Activated effector memory CD4-positive, alpha-beta T cell treated with Interleukin-2 at 50 U/mL for 16 hours (primary cell): Measurements from ENCODE around the gene PEX10.

ENCODE experiments used
- DNase-seq: peaks from one replicate; pipeline ENCODE4 v3.0.0-alpha.2; 2020

PEX10 gene

DNA sequence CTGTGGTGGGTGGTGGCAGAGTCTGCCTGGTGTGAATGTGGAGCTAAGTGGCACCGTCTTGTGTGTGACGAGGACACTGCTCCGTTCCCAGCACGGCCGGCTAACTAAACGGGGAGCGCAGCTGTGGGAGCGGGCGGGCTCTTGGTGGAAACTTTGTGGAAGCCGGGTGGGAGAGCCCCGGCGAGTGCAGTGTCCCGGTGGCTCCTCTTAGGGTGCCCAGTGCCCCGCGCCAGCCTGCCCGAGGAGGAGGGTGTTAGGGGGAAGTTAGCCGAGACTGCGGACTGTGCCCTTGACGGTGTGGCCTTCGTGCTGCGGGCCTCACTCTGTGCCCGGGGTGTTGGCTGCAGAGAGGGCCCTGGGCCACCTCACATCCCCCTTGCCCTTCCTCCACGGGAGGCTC, 9.9 kb downstream of the PEX10 start:
- no peak for DNase-seq

DNA sequence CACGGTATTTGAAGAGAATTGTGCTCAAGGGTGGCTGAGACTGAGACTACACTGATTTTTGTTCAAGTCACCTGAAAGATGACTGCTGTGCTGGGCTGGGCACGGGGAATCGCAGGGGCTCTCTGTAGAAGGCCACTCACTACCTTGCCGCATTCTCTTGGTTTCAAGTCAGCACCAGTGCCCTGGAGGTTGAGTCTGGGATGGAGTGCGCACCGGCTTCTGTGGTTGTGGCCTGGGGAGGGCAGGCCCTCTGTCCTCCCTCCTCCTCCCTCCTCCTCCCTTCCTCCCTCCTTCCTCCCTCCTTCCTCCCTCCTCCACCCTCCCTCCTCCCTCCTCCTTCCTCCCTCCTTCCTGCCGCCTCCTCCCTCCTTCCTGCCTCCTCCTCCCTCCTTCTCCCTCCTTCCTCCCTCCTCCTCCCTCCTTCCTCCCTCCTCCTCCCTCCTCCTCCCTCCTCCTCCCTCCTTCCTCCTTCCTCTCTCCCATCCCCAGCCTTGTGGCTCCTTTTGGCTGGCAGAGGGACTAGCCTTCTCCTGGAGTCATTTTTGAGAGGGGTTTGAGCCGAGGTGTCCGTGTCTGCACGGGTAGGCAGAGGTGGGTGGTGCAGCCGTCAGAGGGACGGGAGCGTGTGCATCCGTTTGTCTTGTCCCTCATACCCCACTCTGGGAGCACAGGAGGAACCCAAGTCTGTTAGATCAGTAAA, 11.3 kb downstream of the PEX10 start:
- no peak for DNase-seq

DNA sequence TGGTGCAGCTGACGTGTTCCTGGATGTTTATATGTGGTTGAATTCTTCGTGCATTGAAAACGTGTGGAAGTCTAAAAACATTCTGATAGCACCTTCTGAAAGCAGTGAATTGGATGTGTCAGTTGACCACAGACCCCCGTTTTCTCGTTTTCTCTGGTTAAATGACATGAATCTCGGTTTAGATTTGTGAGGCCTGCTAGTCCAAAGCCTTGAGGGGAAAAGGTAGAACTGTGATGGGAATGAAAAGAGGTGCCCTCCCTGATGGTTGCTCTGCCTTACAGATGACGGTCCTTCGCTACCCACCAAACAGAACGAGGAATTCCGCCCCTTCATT, 11.8 kb downstream of the PEX10 start:
- DNase-seq: no peak

DNA sequence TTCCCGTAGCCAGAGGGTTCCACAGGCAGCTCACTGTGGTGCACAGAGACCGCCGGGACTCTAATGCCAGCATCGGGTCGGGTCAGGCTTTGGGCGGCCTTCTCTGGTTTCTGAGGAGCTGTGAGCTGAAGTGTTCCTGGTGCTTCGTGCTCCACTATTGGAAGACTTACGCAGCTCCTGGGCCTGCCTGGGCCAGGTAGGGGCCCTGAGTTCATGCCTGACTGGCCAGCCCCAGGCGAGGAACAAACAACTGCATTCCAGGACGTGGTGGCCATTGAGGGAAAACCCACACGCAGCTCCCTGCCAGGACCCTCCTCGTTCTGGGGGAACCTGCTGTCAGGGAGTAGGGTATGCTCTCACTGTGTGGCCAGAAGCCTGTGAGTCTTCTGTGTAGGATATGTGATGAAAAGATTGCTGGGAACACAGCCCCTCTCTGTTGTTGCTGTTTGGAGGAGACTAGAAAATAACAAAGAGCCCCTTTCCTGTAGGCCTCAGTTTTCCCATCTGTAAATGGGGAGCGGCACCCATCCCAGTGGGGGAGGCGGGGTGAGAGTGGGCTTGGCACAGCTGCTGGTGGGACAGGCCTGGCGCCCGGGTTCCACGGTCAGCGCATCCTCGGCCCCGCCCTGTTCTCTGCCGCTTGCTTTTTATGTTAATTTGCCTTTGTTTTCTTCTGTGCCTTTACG, 12.3 kb downstream of the PEX10 start:
- no peak for DNase-seq

DNA sequence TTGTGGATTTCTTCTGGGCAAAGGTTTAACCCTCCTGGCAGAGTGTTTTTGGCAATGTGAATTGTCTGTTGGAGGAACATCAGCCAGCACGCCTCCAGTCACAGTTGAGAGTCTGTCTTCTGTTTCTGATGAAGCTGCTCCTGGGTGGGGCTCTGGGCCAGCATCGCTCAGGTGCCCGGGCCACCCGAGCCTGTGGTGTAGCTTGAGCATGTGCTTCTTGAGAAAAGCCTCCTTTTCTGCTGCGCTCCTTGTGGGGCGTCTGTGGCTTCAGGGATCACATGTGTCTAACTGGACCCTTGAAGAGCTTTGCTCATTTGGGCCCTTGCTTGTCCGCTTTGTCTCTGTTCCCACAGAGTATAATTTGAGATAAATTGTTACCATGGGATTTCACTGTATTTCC, 13.5 kb downstream of the PEX10 start:
- no peak for DNase-seq

DNA sequence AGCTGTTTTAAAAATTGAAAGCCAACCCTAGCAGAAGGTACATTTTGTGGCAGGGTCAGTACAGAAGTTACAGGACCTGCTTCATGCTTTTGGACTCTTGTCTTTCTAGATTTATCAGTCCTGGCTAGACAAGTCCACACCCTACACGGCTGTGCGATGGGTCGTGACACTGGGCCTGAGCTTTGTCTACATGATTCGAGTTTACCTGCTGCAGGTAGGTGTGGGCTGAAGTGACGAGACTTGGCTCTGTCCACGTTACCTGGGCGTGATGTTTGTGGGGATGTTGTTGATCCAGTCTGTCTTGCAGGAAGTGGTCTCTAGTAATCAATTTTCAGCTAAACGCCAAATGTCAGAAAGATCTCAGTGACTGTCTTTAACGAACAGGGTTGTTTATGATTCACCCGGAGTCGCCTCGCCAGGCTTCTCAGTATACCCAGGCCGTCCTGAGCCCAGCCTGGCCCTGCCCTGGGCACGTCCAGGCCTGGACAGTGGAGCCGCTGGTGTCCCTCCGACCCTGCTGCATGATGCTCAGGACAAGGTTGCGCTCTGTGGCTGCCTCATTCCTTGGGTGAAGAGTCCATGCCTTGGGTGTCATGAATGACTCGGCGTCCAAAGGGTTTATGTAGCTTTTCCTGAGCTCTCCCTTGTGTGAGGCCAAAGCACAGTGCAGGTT, 15.2 kb downstream of the PEX10 start:
- DNase-seq: no peak

DNA sequence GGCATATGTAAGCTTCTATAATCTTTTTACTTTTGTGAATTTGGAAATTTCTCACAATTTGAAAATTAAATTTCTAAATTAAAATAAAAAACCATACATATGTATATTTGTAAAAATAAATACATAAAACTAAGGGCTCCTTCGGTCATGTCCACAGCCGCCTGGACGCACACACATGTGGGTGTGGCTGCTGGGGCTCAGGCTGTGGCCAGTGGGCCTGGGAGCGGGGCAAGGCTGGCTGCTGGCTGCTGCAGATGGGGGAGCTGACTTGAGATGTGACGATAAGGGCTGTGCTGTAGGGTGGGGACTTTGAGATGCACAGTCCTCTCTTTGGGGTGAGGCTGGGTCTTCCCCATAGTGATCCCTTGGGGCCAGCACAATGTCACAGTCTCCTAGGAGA, 15.9 kb downstream of the PEX10 start:
- DNase-seq: no peak

DNA sequence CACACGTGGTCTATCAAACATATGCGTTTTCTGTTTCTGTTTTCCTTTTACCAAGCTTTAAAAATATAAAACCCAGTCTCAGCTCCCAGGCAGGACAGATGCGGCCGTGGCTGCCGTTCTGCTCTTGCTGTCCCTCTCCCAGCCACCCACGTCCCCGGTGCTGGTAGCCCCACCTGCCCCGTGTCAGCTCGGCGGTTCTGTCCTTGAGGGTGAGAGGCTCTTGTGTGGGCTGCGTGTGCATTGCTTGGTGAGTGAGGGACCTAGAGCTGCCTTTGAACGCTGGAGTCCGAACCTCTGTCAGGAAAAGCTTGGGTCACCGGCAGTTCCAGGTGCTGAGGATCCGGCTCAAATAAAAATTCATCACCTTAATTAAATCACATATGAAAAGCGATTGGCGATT, 16.3 kb downstream of the PEX10 start:
- no peak for DNase-seq

DNA sequence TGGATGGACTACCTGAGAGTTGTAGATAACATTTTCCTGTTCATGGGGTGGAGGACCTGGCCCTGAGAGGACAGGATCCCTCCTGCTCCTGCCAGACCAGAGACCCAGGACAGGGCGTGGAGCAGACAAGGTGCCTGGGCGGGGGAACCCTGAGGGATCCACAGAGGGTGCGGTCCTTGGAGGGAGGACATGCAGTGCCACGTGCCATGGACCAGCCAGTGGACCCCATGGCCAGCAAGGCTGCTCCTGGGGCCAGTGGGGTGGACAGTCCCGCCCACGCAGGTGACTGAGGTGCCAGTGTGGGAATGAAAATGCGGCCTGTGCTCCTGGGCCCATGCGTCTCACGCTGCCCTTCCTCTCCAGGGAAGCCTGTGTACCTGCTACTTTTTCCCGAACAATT, 17.1 kb downstream of the PEX10 start:
- no peak for DNase-seq

DNA sequence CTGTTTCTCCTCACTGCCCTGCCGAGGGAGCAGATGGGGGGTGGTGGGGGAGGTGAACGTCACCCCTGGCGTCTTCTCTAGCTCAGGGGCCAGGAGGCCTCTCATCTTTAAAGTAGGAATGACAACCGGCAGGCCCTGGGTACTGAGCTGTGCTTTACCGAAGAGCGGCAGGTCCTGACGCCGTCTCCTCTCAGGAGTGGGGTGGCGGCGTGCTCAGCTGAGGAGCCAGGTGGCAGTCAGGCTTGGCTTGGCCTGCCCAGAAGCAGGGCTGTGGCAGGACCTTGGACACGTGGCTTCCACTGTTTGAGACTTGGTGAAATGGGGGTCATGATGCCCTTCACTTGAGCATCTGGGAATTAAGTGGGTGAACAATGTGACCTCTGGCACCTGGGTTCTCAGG, 17.6 kb downstream of the PEX10 start:
- DNase-seq: no peak

DNA sequence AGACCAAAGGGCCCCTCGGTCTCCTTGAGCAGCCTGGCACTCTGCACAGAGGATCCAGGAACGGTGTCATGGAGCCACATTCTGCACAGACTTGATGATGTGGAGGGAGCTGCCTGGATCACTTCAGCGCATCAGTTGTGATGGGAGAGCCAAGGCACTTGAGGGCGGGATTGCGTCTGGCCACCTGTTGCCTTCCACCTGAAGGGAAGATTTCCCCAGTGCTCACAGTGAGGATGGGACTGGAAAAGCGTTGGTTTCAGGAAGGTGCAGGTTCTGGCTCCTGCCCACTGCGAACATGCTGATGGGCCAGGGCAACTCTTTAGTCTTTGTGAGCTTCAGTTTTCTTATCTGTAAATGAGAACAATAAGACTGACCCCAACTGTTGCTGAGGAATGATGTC, 18.1 kb downstream of the PEX10 start:
- DNase-seq: no peak

DNA sequence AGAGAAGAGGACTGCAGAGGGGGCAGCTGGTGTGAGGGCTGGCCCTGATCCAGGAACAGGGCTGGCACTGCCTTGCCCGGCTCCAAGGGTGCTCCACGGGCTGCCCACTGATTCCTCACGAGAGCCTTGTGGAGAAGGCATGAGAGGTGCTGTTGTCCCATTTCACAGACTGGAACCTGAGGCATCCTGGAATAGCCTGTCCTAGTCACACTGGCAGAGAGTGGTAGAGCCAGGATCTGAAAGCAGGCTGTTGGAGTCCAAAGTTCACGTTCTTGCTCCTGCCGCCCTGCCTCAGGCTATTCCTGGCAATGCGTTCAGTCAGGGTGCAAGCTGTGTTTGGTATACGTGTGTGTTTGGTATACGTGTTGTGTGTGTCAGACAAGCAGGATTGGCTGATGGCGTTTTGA, 18.9 kb downstream of the PEX10 start:
- DNase-seq: no peak

DNA sequence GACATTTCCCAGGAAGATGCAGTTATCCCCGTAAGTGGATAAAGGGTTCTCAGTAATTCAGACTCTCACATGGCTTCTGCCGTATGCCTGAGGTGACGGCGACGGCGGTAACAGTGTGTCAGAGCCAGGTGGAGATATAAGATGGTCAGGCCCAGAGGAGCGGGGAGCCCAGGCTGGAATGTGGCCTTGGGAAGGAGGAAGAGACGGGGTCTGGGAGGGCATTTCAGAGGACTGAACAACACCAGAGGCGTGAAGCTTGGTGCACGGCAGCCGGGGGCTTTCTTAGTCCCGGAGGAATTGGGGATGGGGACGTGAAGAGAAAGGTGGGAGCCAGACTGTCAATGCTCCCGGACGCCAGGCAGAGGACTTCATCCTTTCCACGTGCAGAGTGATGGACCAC, 19.7 kb downstream of the PEX10 start:
- no peak for DNase-seq

DNA sequence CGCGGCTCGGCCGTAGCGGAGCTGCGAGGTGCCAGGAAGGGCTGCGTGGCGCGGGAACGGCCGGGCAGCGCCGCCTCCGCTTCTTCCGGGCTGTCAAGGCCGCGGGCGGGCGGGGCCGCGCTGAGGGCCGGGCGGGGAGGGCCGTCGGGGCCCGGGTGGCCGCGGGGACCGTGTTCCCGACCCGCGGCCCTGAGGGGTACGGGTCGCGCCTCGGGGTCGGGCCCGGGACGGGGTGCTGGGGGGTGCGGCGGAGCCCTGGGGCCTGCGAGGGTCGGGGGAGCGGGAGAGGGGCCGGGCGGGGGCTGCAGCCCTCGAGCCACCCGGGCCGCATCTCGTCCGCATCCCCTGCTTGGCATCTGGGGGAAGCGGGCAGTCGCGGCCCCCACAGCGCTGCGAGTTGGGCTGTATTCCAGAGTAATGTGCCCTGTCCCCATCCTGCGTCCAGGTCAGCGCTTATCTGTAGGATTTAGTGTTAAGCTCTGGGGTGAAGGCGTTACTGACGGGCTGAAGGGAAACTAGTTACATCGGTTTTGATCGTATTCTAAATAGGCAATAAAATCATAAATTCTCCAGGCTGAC, 20.3 kb downstream of the PEX10 start:
- DNase-seq: no peak

DNA sequence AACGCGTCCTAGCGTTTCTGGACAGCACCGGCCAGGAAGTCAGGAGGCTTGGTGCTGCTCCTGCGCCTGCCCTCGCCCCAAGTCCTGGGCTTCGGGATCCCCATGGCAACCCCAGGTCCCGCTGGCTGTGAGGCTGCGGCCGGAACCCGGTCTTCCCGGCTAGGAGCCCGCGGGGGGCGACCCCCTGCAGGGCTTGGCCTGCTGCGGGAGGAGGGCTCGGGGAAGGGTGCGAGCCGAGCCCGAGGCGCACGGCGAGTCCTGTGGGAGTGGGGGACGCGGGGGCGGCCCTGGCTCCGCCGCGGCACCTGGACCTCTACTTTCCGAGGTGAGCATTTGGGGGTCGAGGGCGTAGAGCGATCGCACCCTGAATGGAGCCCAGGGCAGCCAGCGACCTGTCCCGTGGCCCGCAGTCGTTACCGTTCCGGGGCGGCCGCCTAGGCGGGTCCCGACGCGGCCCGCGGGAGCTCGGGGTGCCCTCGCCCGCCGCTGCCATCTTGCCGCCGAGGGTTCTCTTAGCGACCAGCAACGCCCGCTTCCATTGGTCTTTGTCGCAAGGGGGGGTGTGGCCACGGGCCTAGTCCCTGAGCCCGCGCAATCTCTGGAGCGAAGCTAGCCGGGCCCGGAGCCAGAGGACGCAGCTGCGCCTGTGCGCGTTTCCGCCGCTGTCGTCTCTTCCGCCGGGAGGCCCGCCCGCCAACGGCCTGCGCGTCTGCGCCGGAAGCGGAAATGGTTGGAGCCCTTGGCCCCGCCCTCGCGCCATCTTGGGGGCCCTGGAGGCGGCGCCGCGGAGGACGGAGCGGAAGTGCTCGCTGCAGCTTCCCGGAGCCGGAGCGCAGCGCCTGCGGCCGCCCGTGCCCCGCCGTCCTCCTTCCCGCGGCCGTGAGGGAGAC, 21.1 kb downstream of the PEX10 start, which contains the start of the genes MORN1 and RER1:
MORN1 (minus strand) TSS at position 514 of the 890 bp plus-strand sequence; CDS start at position 493, 21 bp downstream.
RER1 (plus strand) TSS at position 801 of the 890 bp plus-strand sequence. CDS start 3,950 bp downstream, outside the sequence.
- DNase-seq: peak; percentile 99

DNA sequence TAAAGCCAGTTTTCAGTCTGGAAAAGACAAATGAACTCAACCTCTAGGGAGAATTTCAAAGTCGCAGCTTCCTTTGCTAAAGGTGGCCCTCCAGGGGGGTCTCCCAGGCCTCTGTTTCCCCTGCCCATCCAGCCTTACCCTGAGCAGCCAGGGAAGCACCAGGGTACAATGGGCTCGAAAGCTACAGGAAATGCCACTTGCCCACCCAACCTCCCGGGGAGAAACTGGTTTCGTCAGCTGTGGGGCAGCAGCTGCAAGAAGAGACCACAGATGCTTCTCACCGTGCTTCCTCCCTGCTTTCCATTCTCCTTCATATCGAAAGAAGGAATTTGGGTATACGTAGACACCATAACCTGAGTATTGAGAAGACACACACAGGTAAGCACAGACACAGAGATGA, 22.7 kb downstream of the PEX10 start:
- no peak for DNase-seq

DNA sequence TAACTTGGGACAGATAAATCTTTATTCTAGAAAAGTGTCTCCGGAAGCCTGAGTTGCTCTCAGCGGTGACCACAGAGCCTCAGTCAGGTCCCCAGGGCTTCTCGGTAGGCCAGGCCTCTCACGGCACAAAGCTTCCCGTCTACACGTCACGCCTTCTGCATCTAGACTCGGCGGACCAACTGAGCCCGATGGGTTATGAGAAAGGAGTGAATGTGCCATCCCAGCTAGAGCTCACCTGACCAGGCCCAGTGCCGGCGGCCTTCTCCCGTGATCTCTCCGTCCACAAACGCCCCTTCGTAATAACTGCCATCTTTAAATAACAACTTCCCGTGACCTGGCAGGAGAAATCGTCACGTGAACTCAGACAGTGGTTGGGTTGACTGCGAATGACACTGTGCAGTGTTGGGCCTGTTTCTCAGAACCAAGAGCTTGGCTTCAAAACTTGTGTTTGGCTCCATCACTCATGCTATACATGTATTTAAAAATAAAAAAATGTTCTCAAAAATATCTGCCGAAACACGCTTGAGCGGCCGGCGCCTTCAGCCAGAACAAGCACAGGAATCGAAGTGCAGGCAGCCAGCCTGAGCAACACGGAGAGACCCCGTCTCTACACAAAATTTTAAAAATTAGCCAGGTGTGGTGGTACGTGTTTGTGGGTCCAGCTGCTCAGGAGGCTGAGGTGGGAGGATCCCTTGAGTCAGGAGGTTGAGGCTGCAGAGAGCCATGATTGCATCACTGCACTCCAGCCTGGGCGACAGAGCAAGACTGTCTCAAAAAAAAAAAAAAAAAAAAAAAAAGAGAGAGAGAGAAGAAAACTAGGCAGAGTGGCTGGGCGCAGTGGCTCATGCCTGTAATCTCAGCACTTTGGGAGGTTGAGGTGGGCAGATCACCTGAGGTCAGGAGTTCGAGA, 24.1 kb downstream of the PEX10 start:
- DNase-seq: no peak

DNA sequence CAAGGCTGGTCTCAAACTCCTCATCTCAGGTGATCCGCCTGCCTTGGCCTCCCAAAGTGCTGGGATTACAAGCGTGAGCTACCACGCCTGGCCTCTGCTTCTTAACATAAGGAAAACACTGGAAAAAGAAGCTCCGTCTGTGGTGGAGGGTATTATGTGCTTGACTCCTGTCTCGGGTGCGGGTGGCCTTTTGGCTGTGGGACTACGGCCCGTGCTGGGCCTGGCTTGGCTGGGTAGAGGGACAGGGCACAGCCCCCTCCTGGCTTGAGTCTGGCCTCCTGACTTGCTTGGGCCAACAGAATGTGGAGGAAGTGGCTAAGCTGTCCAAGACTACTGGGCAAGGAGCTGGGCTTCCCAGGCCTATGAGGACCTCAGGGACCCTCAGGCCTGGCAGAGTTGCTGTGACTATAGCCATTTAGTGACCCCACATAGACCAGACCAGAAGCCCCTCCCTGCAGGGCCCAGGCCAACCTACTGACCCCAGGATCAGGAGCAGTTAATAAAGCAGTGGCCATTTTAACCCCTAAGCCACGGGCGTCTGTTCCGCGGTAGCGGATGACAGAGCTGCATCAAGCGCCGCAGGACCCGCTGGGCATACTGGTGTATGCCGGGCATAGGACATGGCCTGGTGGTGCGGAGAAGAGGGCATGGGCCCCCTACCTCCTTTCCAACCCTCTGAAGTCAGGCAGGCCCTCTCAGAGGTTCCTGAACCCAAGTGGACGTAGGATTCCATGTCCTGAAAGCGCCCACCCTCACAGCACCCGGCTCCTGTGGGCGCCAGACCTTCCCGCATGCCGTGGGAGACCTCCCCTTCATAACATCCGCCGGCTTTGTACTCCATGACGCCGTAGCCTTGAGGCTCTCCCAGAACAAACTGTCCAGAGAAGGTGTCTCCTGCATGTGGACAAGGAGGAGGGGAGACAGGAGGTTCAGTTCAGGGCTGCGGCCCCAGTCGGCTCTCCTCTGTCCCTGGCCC, 25.4 kb downstream of the PEX10 start:
- DNase-seq: no peak

DNA sequence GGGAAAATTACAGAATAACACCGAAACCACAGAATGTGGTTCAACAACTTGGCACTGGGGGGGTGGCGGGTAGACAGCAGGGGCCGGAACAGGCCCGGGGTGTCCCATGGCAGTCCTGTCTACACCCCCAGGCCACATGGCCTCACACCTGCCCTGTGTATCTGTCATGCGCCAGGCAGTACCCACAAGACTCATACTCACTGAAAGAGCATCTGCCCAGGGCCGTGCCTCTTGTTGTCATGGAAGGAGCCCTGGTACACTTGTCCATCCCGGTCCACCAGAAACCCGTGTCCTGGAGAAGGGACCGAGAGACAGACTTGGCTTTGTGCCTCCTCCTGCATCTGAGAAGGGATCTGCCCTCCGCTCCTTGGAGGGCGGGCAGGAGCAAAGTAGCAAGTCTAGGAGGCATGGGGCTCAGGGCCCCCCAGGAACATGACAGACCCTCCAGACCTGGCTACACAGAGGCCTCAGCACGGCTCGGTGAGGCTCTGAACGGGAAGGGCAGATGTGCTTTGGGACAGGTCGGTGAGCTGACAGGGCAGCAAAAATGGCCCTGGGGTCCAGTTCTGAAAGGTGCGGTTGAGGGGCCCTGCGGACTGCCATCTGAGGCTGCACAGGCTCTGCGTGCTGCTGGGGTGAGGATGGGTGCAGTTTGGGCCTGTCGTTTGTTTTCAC, 26.6 kb downstream of the PEX10 start:
- DNase-seq: no peak
